ENCODE measurements around the gene RBM47.
"Not testable (repeated sequence)": the region's sequence is repeated elsewhere in the genome, so short reads cannot be mapped to it uniquely, and the experiment has no call there.

Gene RBM47

GRCh38 chr4:40407468-40407867, 222.2 kb downstream of the RBM47 start:
- not testable (repeated sequence) for DNase-seq (ENCODE audit: low spot score)

GRCh38 chr4:40406340-40406739, 223.3 kb downstream of the RBM47 start:
- no peak for DNase-seq (ENCODE audit: low spot score)

- DNase-seq (ENCODE audit: low spot score), result no peak
These were observed 224.5 kb downstream of the RBM47 start for GRCh38 chr4:40405193-40405592.

GRCh38 chr4:40403081-40403480, 226.6 kb downstream of the RBM47 start:
- no peak for DNase-seq (ENCODE audit: low spot score)

GRCh38 chr4:40402556-40402955, 227.1 kb downstream of the RBM47 start:
- no peak for DNase-seq (ENCODE audit: low spot score)

GRCh38 chr4:40401631-40402030, 228.0 kb downstream of the RBM47 start:
- DNase-seq (ENCODE audit: low spot score), result no peak

- DNase-seq (ENCODE audit: low spot score), result no peak
These were observed 228.6 kb downstream of the RBM47 start for GRCh38 chr4:40401096-40401495.

- no peak for DNase-seq (ENCODE audit: low spot score)
These were observed 230.1 kb downstream of the RBM47 start for GRCh38 chr4:40399578-40399977.

- DNase-seq (ENCODE audit: low spot score), result no peak
These were observed 233.5 kb downstream of the RBM47 start for GRCh38 chr4:40395908-40396793.

GRCh38 chr4:40395166-40395900, 234.3 kb downstream of the RBM47 start:
- no peak for DNase-seq (ENCODE audit: low spot score)

- no peak for DNase-seq (ENCODE audit: low spot score)
These were observed 235.4 kb downstream of the RBM47 start for GRCh38 chr4:40394236-40394635.

- DNase-seq (ENCODE audit: low spot score), result not testable (repeated sequence)
These were observed 237.4 kb downstream of the RBM47 start for GRCh38 chr4:40392241-40392640.

- DNase-seq (ENCODE audit: low spot score), result no peak
These were observed 239.7 kb downstream of the RBM47 start for GRCh38 chr4:40389986-40390385.

GRCh38 chr4:40388239-40388638, 241.4 kb downstream of the RBM47 start:
- DNase-seq (ENCODE audit: low spot score), result no peak

GRCh38 chr4:40380647-40381046, 249.0 kb downstream of the RBM47 start:
- DNase-seq (ENCODE audit: low spot score), result no peak

- no peak for DNase-seq (ENCODE audit: low spot score)
These were observed 250.4 kb downstream of the RBM47 start for GRCh38 chr4:40379248-40379647.

- no peak for DNase-seq (ENCODE audit: low spot score)
These were observed 251.0 kb downstream of the RBM47 start for GRCh38 chr4:40378619-40379018.

- DNase-seq (ENCODE audit: low spot score), result peak; percentile 18
These were observed 251.9 kb downstream of the RBM47 start for GRCh38 chr4:40377512-40378365.

- no peak for DNase-seq (ENCODE audit: low spot score)
These were observed 254.0 kb downstream of the RBM47 start for GRCh38 chr4:40375620-40376019.

- no peak for DNase-seq (ENCODE audit: low spot score)
These were observed 254.6 kb downstream of the RBM47 start for GRCh38 chr4:40375095-40375494.

GRCh38 chr4:40373636-40374035, 256.0 kb downstream of the RBM47 start:
- no peak for DNase-seq (ENCODE audit: low spot score)

All from LoVo (cell line).